Thyroid gland (tissue), 4 donors: ENCODE data around the gene PELI2. TPM values are rescaled to one million over a fixed set of nuclear protein-coding genes. Genes with fewer than 3 reads are reported as not detected.

Experiments used
- DNase-seq, 2 donors: peaks; one replicate each; pipeline ENCODE4 v3.0.0-alpha.2; 2019
- H3K27ac ChIP-seq, 3 donors: fragments of 200-600 bp; sonication (generic); 1 replicate in 2 of 3; 2 replicates in 1 of 3; pipeline ENCODE4 v1.5.1; 2016 to 2019; ENCODE audit warnings: mild to moderate bottlenecking in 1 of 3, moderate library complexity in 1 of 3
- H3K27me3 ChIP-seq: fragments of 200-600 bp; sonication (generic); one replicate; pipeline ENCODE4 v1.5.1; 2019
- H3K36me3 ChIP-seq, 2 donors: fragments of 200-600 bp; sonication (generic); one replicate each; pipeline ENCODE4 v1.5.1; 2016 to 2019
- H3K4me1 ChIP-seq, 2 donors: fragments of 200-600 bp; sonication (generic); one replicate each; pipeline ENCODE4 v1.5.1; 2017 to 2019
- H3K4me3 ChIP-seq, 3 donors: fragments of 200-600 bp; sonication (generic); replicated peaks in 1 of 3; 1 replicate in 2 of 3; 2 replicates in 1 of 3; pipeline ENCODE4 v1.5.1; 2016; ENCODE audit warnings: mild to moderate bottlenecking in 1 of 3
- H3K9me3 ChIP-seq: fragments of 200-600 bp; sonication (generic); one replicate; pipeline ENCODE4 v1.5.1; 2017
- CTCF ChIP-seq, 6 experiments: fragments of 200-600 bp in 3 of 6; fragments of 450-650 bp in 3 of 6; sonication (generic) in 3 of 6; IDR thresholded peaks; one replicate each; pipeline ENCODE4 v1.5.1; 2016 to 2019; ENCODE audit warnings: antibody characterized with exemption in 6 of 6, mild to moderate bottlenecking in 2 of 6, inconsistent platforms in 1 of 6, moderate library complexity in 1 of 6
- POLR2A ChIP-seq, 2 donors: fragments of 450-650 bp; IDR thresholded peaks; one replicate each; pipeline ENCODE4 v1.6.1; 2017; ENCODE audit warnings: antibody characterized with exemption in 2 of 2, mild to moderate bottlenecking in 2 of 2, moderate library complexity in 1 of 2
- WGBS, 2 donors: methylation state at CpG; one replicate each; pipeline ENCODE4 v1.1.5; 2017; 5-methylcytosine and 5-hydroxymethylcytosine counted together
- intact Hi-C: fragments of 100-400 bp; cut with DNase I; formaldehyde crosslinking; loops from one replicate; pipeline ENCODE4 v1.15.1; 2023
- total RNA-seq, 4 donors: library from RNA; depleted of rRNA; stranded (reverse); fragments of >200 nt; gene quantifications; one replicate each; pipeline ENCODE4 v1.2.3, GENCODE V29; 2016

Gene PELI2
- total RNA-seq, 4 donors from 2014 or later, result 10.8 to 17.6 (median 13.6) TPM

- Histone ChIP-seq H3K27ac (no peak overlapping the region), H3K4me1 (no peaks in the 10 kb centered on the region), H3K4me3 (no peak overlapping the region), H3K27me3 (no peaks in the 10 kb centered on the region), H3K36me3 (no peaks in the 10 kb centered on the region), H3K9me3 (no peaks in the 10 kb centered on the region)
- intact Hi-C loops, result no loop called here
- TF ChIP-seq POLR2A (IDR thresholded peaks at IDR 0.05) (no peak), CTCF (IDR thresholded peaks at IDR 0.05) (no peak)
- no peak for DNase-seq
- 87 to 98% methylated on average over 3 of the region's 3 CpGs for WGBS, 2 donors
These were observed 27.8 kb downstream of the PELI2 start for GRCh38 chr14:56145965-56146364.

GRCh38 chr14:56147449-56147848, 29.2 kb downstream of the PELI2 start:
- Histone ChIP-seq H3K4me1 (no peaks in the 10 kb centered on the region), H3K4me3 (no peak overlapping the region), H3K27me3 (no peaks in the 10 kb centered on the region), H3K27ac (no peak overlapping the region), H3K9me3 (no peaks in the 10 kb centered on the region), H3K36me3 (no peaks in the 10 kb centered on the region)
- DNase-seq, result no peak
- intact Hi-C loops, result no loop called here
- 82 to 85% methylated on average over 1 of the region's 1 CpG for WGBS, 2 donors
- no peak for TF ChIP-seq POLR2A (IDR thresholded peaks at IDR 0.05)
- TF ChIP-seq CTCF (IDR thresholded peaks at IDR 0.05), result no peak

- H3K9me3 ChIP-seq, result no peaks in the 10 kb centered on the region
- H3K27ac ChIP-seq, result no peak overlapping the region
- H3K4me3 ChIP-seq, result no peak overlapping the region
- H3K27me3 ChIP-seq, result no peaks in the 10 kb centered on the region
- DNase-seq, result no peak
- H3K36me3 ChIP-seq, result no peaks in the 10 kb centered on the region
- TF ChIP-seq POLR2A (IDR thresholded peaks at IDR 0.05), result no peak
- TF ChIP-seq CTCF (IDR thresholded peaks at IDR 0.05), result no peak
- H3K4me1 ChIP-seq, result peaks cover 0 to 2% of the 10 kb centered on the region in 2 donors
- intact Hi-C loops, result no loop called here
- 83 to 88% methylated on average over 3 of the region's 3 CpGs for WGBS, 2 donors
These were observed 30.0 kb downstream of the PELI2 start for GRCh38 chr14:56147986-56148901.

- Histone ChIP-seq H3K4me3 (no peak overlapping the region), H3K36me3 (no peaks in the 10 kb centered on the region), H3K27me3 (no peaks in the 10 kb centered on the region), H3K4me1 (peaks cover 0 to 7% of the 10 kb centered on the region in 2 donors), H3K9me3 (no peaks in the 10 kb centered on the region), H3K27ac (no peak overlapping the region)
- WGBS, 2 donors, result 69 to 78% methylated on average over 4 of the region's 4 CpGs
- TF ChIP-seq CTCF (IDR thresholded peaks at IDR 0.05), result no peak
- no peak for TF ChIP-seq POLR2A (IDR thresholded peaks at IDR 0.05)
- no peak for DNase-seq
- intact Hi-C loops, result no loop called here
These were observed 30.9 kb downstream of the PELI2 start for GRCh38 chr14:56149151-56149550.

- no peak overlapping the region for H3K27ac ChIP-seq
- WGBS, 2 donors, result 83% methylated on average over 6 of the region's 6 CpGs
- no peak overlapping the region for H3K4me3 ChIP-seq
- no peak for TF ChIP-seq POLR2A (IDR thresholded peaks at IDR 0.05)
- no peak for TF ChIP-seq CTCF (IDR thresholded peaks at IDR 0.05)
- H3K4me1 ChIP-seq, result peaks cover 0 to 7% of the 10 kb centered on the region in 2 donors
- H3K27me3 ChIP-seq, result no peaks in the 10 kb centered on the region
- H3K9me3 ChIP-seq, result no peaks in the 10 kb centered on the region
- no peaks in the 10 kb centered on the region for H3K36me3 ChIP-seq
- no peak for DNase-seq
- intact Hi-C loops, result no loop called here
These were observed 31.8 kb downstream of the PELI2 start for GRCh38 chr14:56149995-56150394.
